OCI-LY3 (cell line): ENCODE data around the gene ARHGAP22.

Experiments
- EZH2phosphoT487 ChIP-seq: fragments of 200-600 bp; shearing (Covaris generic); IDR thresholded peaks from 2 replicates; pipeline ENCODE4 v1.6.1; 2018; ENCODE audit warnings: antibody characterized with exemption, mixed run types, low read depth
- TF ChIP-seq, protein P1 (sequence below): fragments of 200-600, 300-600 bp; sonication (generic); IDR thresholded peaks from 2 replicates; pipeline ENCODE4 v1.5.1; 2014; ENCODE audit warnings: antibody characterized with exemption, low read length, low read depth

DNA sequence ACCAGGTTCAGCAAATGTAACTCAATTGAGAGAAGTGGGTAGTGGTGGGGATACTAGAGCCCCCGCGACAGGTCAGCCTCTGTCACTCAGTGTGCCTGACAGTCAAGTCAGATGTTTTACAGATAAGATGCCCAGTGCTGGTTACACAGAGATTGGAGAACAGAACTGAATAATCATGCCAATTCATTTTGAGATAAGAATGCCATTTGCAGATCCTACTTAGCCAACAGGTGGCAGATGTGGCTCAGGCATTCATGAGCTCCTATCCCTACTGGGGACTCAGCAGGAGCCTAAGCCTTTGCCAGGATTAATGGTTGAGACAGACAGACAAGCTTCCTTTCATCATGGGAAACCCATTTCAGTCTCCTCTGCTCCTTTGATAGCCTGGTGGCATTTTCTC is 160.6 kb downstream of the ARHGAP22 start:
- TF ChIP-seq, protein P1, sequence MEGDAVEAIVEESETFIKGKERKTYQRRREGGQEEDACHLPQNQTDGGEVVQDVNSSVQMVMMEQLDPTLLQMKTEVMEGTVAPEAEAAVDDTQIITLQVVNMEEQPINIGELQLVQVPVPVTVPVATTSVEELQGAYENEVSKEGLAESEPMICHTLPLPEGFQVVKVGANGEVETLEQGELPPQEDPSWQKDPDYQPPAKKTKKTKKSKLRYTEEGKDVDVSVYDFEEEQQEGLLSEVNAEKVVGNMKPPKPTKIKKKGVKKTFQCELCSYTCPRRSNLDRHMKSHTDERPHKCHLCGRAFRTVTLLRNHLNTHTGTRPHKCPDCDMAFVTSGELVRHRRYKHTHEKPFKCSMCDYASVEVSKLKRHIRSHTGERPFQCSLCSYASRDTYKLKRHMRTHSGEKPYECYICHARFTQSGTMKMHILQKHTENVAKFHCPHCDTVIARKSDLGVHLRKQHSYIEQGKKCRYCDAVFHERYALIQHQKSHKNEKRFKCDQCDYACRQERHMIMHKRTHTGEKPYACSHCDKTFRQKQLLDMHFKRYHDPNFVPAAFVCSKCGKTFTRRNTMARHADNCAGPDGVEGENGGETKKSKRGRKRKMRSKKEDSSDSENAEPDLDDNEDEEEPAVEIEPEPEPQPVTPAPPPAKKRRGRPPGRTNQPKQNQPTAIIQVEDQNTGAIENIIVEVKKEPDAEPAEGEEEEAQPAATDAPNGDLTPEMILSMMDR, result peak; percentile 28
- no peak for TF ChIP-seq EZH2phosphoT487
